Measurements from ENCODE around the gene CLCN4. TPM values are rescaled to one million over a fixed set of nuclear protein-coding genes. Genes with fewer than 3 reads are reported as not detected.

The CLCN4 gene
- total RNA-seq, 1 experiment from 2014 or later = 6.9 TPM

DNA sequence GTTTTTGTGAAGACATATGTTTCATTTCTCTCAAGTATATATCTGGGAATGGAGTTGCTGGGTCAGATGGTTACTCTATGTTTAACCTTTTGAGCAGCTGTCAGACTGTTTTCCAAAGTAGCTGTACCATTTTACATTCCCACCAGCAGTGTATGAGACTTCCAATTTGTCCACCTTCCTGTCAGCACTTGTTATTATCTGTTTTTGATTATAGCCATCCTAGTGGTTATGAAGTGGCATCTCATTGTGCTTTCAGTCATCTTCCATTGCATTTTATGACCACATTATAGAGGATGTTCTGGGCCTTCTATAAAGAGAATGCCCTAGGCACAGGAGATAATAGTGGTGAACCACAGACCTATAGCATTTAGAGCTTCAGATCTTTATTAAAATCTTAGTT lies 39.2 kb downstream of the CLCN4 start:
- TF ChIP-seq, protein P1, sequence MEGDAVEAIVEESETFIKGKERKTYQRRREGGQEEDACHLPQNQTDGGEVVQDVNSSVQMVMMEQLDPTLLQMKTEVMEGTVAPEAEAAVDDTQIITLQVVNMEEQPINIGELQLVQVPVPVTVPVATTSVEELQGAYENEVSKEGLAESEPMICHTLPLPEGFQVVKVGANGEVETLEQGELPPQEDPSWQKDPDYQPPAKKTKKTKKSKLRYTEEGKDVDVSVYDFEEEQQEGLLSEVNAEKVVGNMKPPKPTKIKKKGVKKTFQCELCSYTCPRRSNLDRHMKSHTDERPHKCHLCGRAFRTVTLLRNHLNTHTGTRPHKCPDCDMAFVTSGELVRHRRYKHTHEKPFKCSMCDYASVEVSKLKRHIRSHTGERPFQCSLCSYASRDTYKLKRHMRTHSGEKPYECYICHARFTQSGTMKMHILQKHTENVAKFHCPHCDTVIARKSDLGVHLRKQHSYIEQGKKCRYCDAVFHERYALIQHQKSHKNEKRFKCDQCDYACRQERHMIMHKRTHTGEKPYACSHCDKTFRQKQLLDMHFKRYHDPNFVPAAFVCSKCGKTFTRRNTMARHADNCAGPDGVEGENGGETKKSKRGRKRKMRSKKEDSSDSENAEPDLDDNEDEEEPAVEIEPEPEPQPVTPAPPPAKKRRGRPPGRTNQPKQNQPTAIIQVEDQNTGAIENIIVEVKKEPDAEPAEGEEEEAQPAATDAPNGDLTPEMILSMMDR (conservative IDR thresholded peaks at IDR 0.05) = no peak
- Histone ChIP-seq H4K5ac (ENCODE audit: insufficient read length, low read depth, low read length) (no peak overlapping the region), H4K91ac (ENCODE audit: insufficient read length, low read depth, low read length) (no peak overlapping the region), H2BK20ac (ENCODE audit: low read depth, low read length, poor library complexity, severe bottlenecking) (no peak overlapping the region), H4K8ac (replicated peaks; ENCODE audit: insufficient read length, low read depth, low read length) (no peak overlapping the region), H3K79me1 (ENCODE audit: insufficient read depth, low read depth, low read length, poor library complexity, severe bottlenecking) (no peaks in the 10 kb centered on the region), H2BK120ac (ENCODE audit: low read depth, low read length, poor library complexity, severe bottlenecking) (no peak overlapping the region), H3K23ac (ENCODE audit: insufficient read length, low read depth, low read length) (no peak overlapping the region), H2AFZ (ENCODE audit: low read length) (no peak overlapping the region), H3K4ac (ENCODE audit: low read depth, low read length) (no peak overlapping the region), H3K27ac (ENCODE audit: insufficient read length, low read depth, low read length) (no peak overlapping the region), H3K4me2 (ENCODE audit: insufficient read depth, insufficient read length, low read length) (no peak overlapping the region), H3K79me2 (ENCODE audit: insufficient read depth, low read length) (no peaks in the 10 kb centered on the region), H2AK5ac (ENCODE audit: insufficient read length, low read length) (no peak overlapping the region), H3T11ph (ENCODE audit: low read length) (no peak overlapping the region), H2BK5ac (ENCODE audit: insufficient read length, low read length) (no peak overlapping the region), H4K20me1 (ENCODE audit: control insufficient read depth, insufficient read depth, insufficient read length) (no peaks in the 10 kb centered on the region), H3K14ac (ENCODE audit: insufficient read depth, low read length) (no peak overlapping the region), H3K56ac (ENCODE audit: insufficient read length, low read depth, low read length) (no peak overlapping the region), H3K27me3 (ENCODE audit: insufficient read depth, low read length) (no peaks in the 10 kb centered on the region), H3K18ac (ENCODE audit: insufficient read length, low read depth, low read length) (no peak overlapping the region), H2BK15ac (ENCODE audit: low read depth, low read length) (no peak overlapping the region), H3K9me3 (ENCODE audit: control insufficient read depth, low read depth, low read length) (no peaks in the 10 kb centered on the region), H3K23me2 (ENCODE audit: insufficient read length, low read depth, low read length, poor library complexity, severe bottlenecking) (no peaks in the 10 kb centered on the region), H3K9ac (ENCODE audit: extremely low read depth, insufficient read length, low read length) (no peak overlapping the region), H3K4me1 (ENCODE audit: insufficient read depth, low read length) (no peaks in the 10 kb centered on the region), H2BK12ac (ENCODE audit: insufficient read length, low read depth, low read length) (no peak overlapping the region)
- H3K4me1 Mint-ChIP-seq = no peaks in the 10 kb centered on the region
- no peak for DNase-seq
- peaks cover 9 to 19% (median 18%) of the 10 kb centered on the region in 3 experiments; a peak in 5 of 7 replicates for H3K36me3 Mint-ChIP-seq (ENCODE audit: insufficient read depth in 1 of 3, low read depth in 3 of 3)
- no peak overlapping the region for H3K4me3 Mint-ChIP-seq
- H3K9me3 Mint-ChIP-seq = peaks cover 46 to 57% of the 10 kb centered on the region in 2 experiments
- H3K27me3 Mint-ChIP-seq (ENCODE audit: low read depth) = no peaks in the 10 kb centered on the region
- H3K27ac Mint-ChIP-seq = no peak overlapping the region
